Spinal cord (tissue), 10 donors: ENCODE results near the gene NAPSA. TPM values are rescaled to one million over a fixed set of nuclear protein-coding genes. Genes with fewer than 3 reads are reported as not detected.

Experiments
- DNase-seq, 6 donors: peaks; one replicate each; pipeline versions ENCODE4 v3.0.0 to v3.0.0-alpha.2; 2013 to 2015; ENCODE audit warnings: low spot score in 6 of 6, low read depth in 4 of 6
- H3K27ac ChIP-seq: one replicate; pipeline ENCODE4 v1.5.1; 2013; ENCODE audit warnings: low read depth, low read length, control low read depth
- H3K27me3 ChIP-seq: one replicate; pipeline ENCODE4 v1.6.1; 2013; ENCODE audit warnings: low read length; ENCODE audit not compliant: control insufficient read depth, insufficient read depth
- H3K36me3 ChIP-seq: one replicate; pipeline ENCODE4 v1.6.1; 2013; ENCODE audit warnings: low read length; ENCODE audit not compliant: control insufficient read depth, insufficient read depth
- H3K4me1 ChIP-seq: one replicate; pipeline ENCODE4 v1.6.1; 2013; ENCODE audit warnings: low read length; ENCODE audit not compliant: control insufficient read depth, insufficient read depth
- H3K4me3 ChIP-seq: one replicate; pipeline ENCODE4 v1.5.1; 2013; ENCODE audit warnings: low read depth, low read length, control low read depth
- H3K9me3 ChIP-seq: one replicate; pipeline ENCODE4 v1.6.1; 2013; ENCODE audit warnings: low read length; ENCODE audit not compliant: control insufficient read depth, insufficient read depth
- WGBS: methylation state at CpG from one replicate; pipeline ENCODE4 v1.1.5; 2013; ENCODE audit warnings: missing lambda C conversion rate; ENCODE audit not compliant: insufficient coverage; 5-methylcytosine and 5-hydroxymethylcytosine counted together
- polyA plus RNA-seq, 2 donors: library from polyadenylated mRNA; unstranded; fragments of 120-200 nt; gene quantifications; one replicate each; pipeline ENCODE4 v1.2.1, GENCODE V29; 2013; ENCODE audit not compliant: insufficient read length in 2 of 2
- total RNA-seq, 2 donors: library from RNA; depleted of rRNA in 1 of 2; stranded (reverse); fragments of 120-200 nt in 1 of 2; fragments of >200 nt in 1 of 2; gene quantifications; one replicate each; pipeline versions ENCODE4 v1.2.3 to v1.2.4, GENCODE V29; 2013 to 2014
- donor health status: healthy.

The NAPSA gene
- total and polyA plus RNA-seq, 4 donors, result 0.79 to 3.3 (median 1.5) TPM

DNA sequence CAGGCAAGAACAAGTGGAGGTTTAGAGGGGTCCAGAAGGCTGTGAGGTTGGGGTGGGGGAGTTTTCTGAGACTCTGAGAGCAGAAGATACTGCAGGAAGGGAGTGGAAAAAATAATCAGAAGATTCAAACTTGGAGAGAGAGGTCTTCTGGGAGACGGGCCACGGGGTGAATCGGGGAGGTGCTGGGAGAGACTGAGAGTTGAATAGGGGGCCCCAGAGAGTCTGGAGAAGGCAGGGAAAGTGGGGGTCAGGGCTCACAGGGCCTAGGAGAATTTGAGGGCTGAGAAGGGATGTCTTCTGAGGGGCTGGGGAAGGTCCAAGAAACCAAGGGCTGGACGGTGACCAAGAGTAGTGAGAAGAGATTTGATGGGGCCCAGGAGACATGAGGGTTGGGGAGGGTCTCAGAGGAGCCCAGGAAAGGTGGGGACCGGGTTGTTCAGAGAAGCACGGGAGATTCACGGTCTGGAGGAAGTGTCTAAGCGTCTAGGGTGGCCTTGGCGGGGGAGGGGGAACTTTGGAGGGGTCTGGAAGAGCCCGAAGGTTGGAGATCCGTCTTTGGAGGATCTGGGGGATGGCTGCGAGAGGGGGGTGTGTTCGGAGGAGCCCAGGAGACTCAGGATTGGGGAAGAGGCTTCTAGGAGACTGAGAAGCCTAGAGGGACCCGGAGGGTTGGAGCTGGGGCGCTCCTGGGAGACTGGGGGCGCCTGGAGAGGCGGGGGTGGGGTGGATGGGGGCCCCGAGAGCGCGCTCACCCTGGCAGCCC is 37.8 kb downstream of the NAPSA start:
- Histone ChIP-seq H3K27ac (no peak overlapping the region), H3K27me3 (peaks cover 28% of the 10 kb centered on the region)

DNA sequence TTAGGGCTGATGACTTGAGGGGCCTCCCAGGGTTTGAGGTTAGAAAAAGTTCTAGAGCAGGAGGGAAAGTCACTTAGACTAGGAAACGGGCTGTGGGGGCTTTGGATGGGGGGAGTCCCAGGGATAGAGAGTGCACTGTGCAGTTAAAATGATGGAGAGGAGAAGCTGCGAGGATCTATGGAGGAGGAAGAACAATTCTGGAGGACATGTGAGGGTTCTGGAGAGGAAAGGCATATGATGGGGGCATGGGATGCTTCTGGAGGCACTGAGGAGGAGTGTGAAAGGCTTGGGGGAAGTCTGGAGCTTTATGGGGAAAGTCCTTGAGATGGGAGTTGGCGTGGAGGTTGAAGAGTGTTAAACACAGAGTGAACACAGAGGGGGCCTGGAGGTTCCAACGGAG is 38.4 kb downstream of the NAPSA start:
- H3K4me3 ChIP-seq, result no peak overlapping the region
- peaks cover 24% of the 10 kb centered on the region for H3K36me3 ChIP-seq
- H3K27me3 ChIP-seq, result peaks cover 28% of the 10 kb centered on the region
- no peaks in the 10 kb centered on the region for H3K9me3 ChIP-seq
- H3K4me1 ChIP-seq, result peaks cover 59% of the 10 kb centered on the region
- no peak for DNase-seq
- 36% methylated on average over 4 of the region's 4 CpGs for WGBS
- H3K27ac ChIP-seq, result no peak overlapping the region

More for the DNA sequence above, 37.8 kb downstream of the NAPSA start:
- no peak for DNase-seq
- Histone ChIP-seq H3K4me1 (peaks cover 65% of the 10 kb centered on the region), H3K9me3 (no peaks in the 10 kb centered on the region), H3K36me3 (peaks cover 18% of the 10 kb centered on the region), H3K4me3 (no peak overlapping the region)
- WGBS, result 10% methylated on average over 20 of the region's 20 CpGs

DNA sequence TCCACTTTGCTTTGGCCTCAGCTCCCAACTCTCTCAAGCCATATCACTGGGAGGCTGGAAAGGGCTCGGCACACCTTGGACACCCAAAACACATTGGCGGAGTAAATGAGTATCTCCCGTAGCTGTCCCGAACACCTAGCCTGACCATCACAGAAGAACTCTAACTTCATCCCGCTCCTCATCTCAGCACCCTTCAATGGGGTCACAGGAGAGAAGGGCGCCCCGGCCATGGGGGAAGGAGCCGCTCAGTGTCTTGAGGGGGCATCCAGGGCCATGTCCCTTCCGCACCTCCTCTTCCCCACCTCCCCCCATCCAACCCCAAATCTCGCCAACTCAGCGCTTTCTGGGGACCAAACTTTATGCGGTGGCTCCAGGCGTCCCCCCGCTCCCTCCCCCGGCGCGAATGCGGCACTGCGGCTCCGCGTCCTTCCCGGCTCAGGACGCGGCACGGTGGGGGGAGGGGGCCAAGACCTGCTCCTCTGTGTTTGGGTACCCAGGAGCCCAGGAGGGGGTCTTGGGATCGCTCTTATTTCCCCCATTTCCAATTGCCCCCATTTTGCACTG is 39.3 kb downstream of the NAPSA start:
- Histone ChIP-seq H3K36me3 (peaks cover 28% of the 10 kb centered on the region), H3K4me3 (peak overlapping the region; percentile 22), H3K27me3 (peaks cover 28% of the 10 kb centered on the region), H3K4me1 (peaks cover 56% of the 10 kb centered on the region), H3K27ac (no peak overlapping the region), H3K9me3 (no peaks in the 10 kb centered on the region)
- WGBS, result 1% methylated on average over 22 of the region's 26 CpGs
- no peak for DNase-seq

DNA sequence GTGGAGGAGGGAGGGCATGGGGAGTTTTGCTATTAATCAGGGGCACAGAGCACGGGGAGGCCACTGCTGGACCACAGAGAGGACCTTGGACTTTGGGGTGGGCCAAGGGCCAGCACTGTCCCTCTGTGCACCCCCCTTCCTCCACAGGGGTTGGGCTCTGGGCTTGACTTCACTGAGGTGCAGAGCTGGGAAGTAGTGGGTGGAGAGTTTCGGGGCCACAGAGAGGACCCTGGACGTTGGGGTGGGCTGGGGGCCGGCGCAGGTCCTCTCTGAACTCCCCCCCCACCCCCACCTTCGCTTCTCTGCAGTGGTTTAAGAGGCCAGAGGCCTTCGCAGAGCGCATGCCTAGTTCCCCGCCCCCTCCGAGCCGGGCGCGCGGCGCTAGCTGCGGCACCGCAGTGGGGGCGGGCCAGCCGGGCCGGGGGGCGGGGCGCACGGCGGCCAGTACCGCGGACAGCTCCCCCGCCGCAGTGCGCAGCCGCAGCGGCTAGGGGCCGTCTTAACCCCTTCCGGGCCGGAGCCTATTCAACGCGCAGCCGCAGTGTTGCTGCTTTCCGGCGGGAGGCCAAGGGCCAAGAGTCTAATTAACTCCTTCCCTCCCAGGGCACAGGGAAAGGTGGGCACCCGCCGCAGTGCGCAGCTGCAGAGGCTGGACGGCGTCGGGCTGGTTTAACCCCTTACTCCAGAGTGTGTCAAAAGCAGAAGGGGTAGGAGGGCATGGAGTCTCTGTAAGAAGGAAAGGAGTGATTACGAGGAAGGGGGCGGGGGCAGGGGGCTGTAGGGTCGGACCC is 39.9 kb downstream of the NAPSA start:
- under 1% methylated on average over 33 of the region's 48 CpGs for WGBS
- peak overlapping the region; percentile 22 for H3K4me3 ChIP-seq
- peak in 5 of 6 donors; percentile 72 to 97 (median 86) for DNase-seq
- H3K4me1 ChIP-seq, result peaks cover 50% of the 10 kb centered on the region
- peaks cover 27% of the 10 kb centered on the region for H3K27me3 ChIP-seq
- H3K27ac ChIP-seq, result no peak overlapping the region
- peaks cover 34% of the 10 kb centered on the region for H3K36me3 ChIP-seq
- no peaks in the 10 kb centered on the region for H3K9me3 ChIP-seq

DNA sequence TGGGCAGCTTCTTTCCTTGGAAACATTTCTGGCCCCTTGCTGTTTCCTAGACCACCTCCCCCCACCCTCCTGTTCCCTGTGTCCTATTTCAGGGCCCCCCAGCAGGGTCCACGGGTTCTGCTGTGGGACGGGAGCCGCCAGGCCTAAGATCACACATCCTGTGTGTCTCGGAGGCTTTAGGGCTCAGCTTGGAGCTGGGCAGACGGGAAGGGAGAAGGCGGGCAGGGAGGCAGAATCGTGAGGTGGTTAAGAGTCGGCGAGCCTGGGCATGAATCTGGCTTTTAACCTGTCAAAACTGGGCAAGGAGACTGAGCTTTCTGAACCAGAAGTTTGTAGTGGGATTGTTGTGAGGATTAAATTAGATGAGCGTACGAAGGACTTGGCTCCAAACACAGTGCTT is 41.1 kb downstream of the NAPSA start:
- peaks cover 23% of the 10 kb centered on the region for H3K27me3 ChIP-seq
- WGBS, result 79% methylated on average over 11 of the region's 11 CpGs
- H3K4me3 ChIP-seq, result no peak overlapping the region

DNA sequence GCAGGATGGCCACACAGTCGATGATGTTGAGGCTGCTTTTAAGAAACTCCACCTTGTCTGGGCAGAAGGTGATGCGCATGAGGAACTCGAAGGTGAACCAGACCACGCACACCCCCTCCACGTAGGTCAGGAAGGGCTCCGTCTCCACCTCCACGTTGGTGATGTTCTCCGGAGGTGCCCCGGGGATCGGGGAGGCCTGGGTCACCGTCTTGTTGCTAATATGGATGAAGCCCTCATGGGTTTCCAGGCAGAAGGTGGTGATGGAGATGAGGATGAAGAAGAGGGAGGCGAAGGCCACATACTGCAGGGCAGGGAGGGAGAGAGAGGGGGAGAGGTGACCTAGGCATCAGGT is 41.7 kb downstream of the NAPSA start:
- Histone ChIP-seq H3K27ac (no peak overlapping the region), H3K9me3 (no peaks in the 10 kb centered on the region), H3K4me3 (no peak overlapping the region), H3K27me3 (peaks cover 23% of the 10 kb centered on the region), H3K4me1 (peaks cover 37% of the 10 kb centered on the region), H3K36me3 (peaks cover 47% of the 10 kb centered on the region)
- DNase-seq, result no peak
- 97% methylated on average over 11 of the region's 12 CpGs for WGBS

More for the DNA sequence above, 41.1 kb downstream of the NAPSA start:
- peak in 1 of 6 donors; percentile 25 for DNase-seq
- Histone ChIP-seq H3K9me3 (no peaks in the 10 kb centered on the region), H3K27ac (no peak overlapping the region), H3K4me1 (peaks cover 38% of the 10 kb centered on the region), H3K36me3 (peaks cover 43% of the 10 kb centered on the region)

DNA sequence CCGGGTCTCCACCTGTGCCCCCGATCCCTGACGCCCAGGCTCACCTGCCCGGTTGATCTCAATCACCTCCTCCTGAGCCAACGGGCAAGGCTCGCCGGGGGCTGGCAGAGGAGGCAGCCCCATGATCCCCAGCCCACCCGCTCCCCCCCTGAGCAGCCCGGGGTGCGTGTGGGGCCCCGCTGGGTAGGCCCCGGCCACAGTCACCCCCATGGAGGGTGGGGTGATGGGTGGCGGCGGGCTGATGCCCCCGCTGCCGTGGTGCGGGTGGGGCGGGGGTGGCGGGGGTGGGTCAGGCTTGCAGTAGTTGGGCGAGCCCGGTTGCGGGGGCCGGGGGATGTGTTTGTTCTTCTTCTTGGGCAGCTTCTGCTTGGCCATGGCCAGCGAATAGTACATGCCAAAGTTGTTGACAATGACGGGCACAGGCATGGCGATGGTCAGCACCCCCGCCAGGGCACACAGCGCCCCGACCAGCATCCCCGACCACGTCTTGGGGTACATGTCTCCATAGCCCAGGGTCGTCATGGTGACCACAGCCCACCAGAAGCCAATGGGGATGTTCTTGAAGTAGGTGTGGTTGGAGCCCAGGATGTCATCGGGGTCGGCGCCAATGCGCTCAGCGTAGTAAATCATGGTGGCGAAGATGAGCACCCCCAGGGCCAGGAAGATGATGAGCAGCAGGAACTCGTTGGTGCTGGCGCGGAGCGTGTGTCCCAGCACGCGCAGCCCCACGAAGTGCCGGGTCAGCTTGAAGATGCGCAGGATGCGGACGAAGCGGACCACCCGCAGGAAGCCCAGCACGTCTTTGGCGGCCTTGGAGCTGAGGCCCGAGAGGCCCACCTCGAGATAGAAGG is 42.3 kb downstream of the NAPSA start:
- Histone ChIP-seq H3K36me3 (peaks cover 47% of the 10 kb centered on the region), H3K4me1 (peaks cover 34% of the 10 kb centered on the region), H3K4me3 (no peak overlapping the region), H3K9me3 (no peaks in the 10 kb centered on the region), H3K27me3 (peaks cover 21% of the 10 kb centered on the region), H3K27ac (no peak overlapping the region)
- 94% methylated on average over 38 of the region's 55 CpGs for WGBS
- no peak for DNase-seq

DNA sequence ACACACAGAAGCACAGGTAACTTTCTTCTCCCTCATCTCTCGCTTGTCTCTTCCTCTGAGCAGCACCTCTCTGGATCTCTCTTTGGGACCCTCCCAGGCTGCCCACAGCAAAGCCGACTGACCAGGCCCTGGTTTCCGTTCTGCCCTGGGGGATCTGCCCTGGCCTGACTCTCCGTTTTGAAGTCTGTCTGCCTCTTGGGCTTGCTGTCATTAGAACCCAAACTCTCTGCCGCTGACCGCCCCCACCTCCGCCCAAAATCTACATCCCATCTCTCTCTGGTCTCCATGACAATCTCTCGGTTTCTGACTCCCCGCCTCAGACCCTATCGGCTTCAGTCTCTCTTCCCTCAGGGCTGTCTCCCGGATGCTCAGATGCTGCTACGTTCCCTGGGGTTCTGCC is 43.2 kb downstream of the NAPSA start:
- no peak for DNase-seq
- peaks cover 28% of the 10 kb centered on the region for H3K4me1 ChIP-seq
- peaks cover 14% of the 10 kb centered on the region for H3K27me3 ChIP-seq
- WGBS, result 78% methylated on average over 12 of the region's 12 CpGs
- no peak overlapping the region for H3K27ac ChIP-seq
- H3K4me3 ChIP-seq, result no peak overlapping the region
- H3K9me3 ChIP-seq, result no peaks in the 10 kb centered on the region
- H3K36me3 ChIP-seq, result peaks cover 50% of the 10 kb centered on the region

DNA sequence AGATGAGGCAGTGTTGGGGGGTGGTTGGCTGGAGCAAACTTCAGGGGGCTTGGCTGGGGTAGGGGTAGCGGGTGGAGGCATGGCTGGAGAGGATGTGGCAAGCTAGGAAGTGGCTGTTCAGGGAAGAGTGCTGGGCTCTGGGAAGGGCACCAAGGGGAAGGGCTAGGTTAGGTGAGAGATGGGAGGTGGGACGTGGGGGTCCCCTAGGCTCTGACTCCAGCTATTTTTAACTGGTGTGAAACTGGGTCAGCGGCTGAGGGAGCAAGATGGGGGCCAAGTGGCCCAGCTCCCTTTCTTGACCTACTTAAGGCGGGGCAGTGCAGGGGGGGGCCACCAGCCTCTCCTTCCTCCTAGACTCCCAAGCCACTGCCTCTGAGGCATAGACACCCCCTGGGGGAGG is 43.6 kb downstream of the NAPSA start:
- H3K4me3 ChIP-seq, result no peak overlapping the region
- no peaks in the 10 kb centered on the region for H3K9me3 ChIP-seq
- DNase-seq, result no peak
- 83% methylated on average over 3 of the region's 4 CpGs for WGBS
- no peak overlapping the region for H3K27ac ChIP-seq
- H3K36me3 ChIP-seq, result peaks cover 53% of the 10 kb centered on the region
- H3K4me1 ChIP-seq, result peaks cover 28% of the 10 kb centered on the region
- peaks cover 10% of the 10 kb centered on the region for H3K27me3 ChIP-seq
